ENCODE data around the gene FOXR2. TPM values are rescaled to one million over a fixed set of nuclear protein-coding genes. Genes with fewer than 3 reads are reported as not detected.

Gene FOXR2
- total and polyA plus RNA-seq, 2 of the 4 experiments (the other 2 are of a cell fraction) = not detected

GRCh38 chrX:55593296-55593695 lies 29.9 kb upstream of the FOXR2 start:
- Histone ChIP-seq H4K5ac (ENCODE audit: low read depth, low read length) (no peak overlapping the region), H4K8ac (ENCODE audit: low read depth in 2 of 2, low read length in 2 of 2) (no peak overlapping the region), H3K4me3 (ENCODE audit: insufficient read depth, low read depth, low read length) (no peak overlapping the region), H3K14ac (replicated peaks; ENCODE audit: low read depth, low read length) (no peak overlapping the region), H3K9ac (ENCODE audit: low read depth, low read length) (no peak overlapping the region), H3K27me3 (ENCODE audit: control insufficient read depth, insufficient read depth, low read length) (no peaks in the 10 kb centered on the region), H3K56ac (ENCODE audit: extremely low read depth, insufficient read depth, low read length) (no peak overlapping the region), H3K18ac (ENCODE audit: low read depth, low read length) (no peak overlapping the region), H2BK120ac (ENCODE audit: low read depth, low read length) (no peak overlapping the region), H2BK20ac (ENCODE audit: low read depth, low read length) (no peak overlapping the region), H2AK9ac (replicated peaks; ENCODE audit: low read depth, low read length, poor library complexity) (no peak overlapping the region), H2AK5ac (ENCODE audit: low read depth, low read length) (no peak overlapping the region), H3K4me1 (ENCODE audit: control insufficient read depth, insufficient read depth, low read length) (no peaks in the 10 kb centered on the region), H3K27ac (ENCODE audit: insufficient read depth, low read length) (no peak overlapping the region), H3K4ac (ENCODE audit: low read depth, low read length) (no peak overlapping the region), H2BK15ac (ENCODE audit: low read depth, low read length) (no peak overlapping the region), H3K23ac (ENCODE audit: low read depth, low read length) (no peak overlapping the region), H3K9me3 (ENCODE audit: control insufficient read depth, insufficient read depth, low read length) (no peaks in the 10 kb centered on the region), H3K36me3 (ENCODE audit: control insufficient read depth, insufficient read depth, low read length) (no peaks in the 10 kb centered on the region), H4K91ac (ENCODE audit: insufficient read depth, low read depth, low read length) (no peak overlapping the region), H4K20me1 (ENCODE audit: insufficient read depth, low read length) (no peaks in the 10 kb centered on the region), H2BK5ac (ENCODE audit: low read depth, low read length, poor library complexity, severe bottlenecking) (no peak overlapping the region), H3K4me2 (ENCODE audit: low read depth, low read length) (no peak overlapping the region), H3K9me1 (ENCODE audit: insufficient read depth, low read length) (no peaks in the 10 kb centered on the region), H3K79me1 (ENCODE audit: low read depth in 1 of 2, low read length in 2 of 2) (no peaks in the 10 kb centered on the region), H2AFZ (replicated peaks; ENCODE audit: low read length, poor library complexity) (no peak overlapping the region)
- DNase-seq = no peak
- intact Hi-C loops (cut with micrococcal nuclease) (no loop called here), dilution Hi-C loops (cut with HindIII; ENCODE audit: low sequenced_read_pairs, unreplicated experiment) (no loop called here), in situ Hi-C loops (cut with MboI; ENCODE audit: low sequenced_read_pairs) (no loop called here)
- BruUV-seq (replicated peaks) = no TSS peak
- 55% methylated on average over 2 of the region's 5 CpGs; no CpG with 5 or more reads in 1 of the 2 experiments for WGBS, 2 experiments (ENCODE audit: extremely low coverage in 2 of 2, insufficient read length in 1 of 2)
- TF ChIP-seq CTCF (conservative IDR thresholded peaks at IDR 0.05; ENCODE audit: low read depth, low read length) = no peak
- no peak for TF ChIP-seq FOS (IDR thresholded peaks at IDR 0.05; ENCODE audit: low read depth, low read length)
- no peak for TF ChIP-seq RCOR1 (IDR thresholded peaks at IDR 0.05; ENCODE audit: insufficient replicate concordance, low read length)
- TF ChIP-seq NFE2L2 (IDR thresholded peaks at IDR 0.05; ENCODE audit: low read depth, low read length) = no peak
- TF ChIP-seq RAD21 (IDR thresholded peaks at IDR 0.05; ENCODE audit: low read length) = no peak
- TF ChIP-seq MAFK (IDR thresholded peaks at IDR 0.05; ENCODE audit: low read depth, low read length) = no peak
- no peak for TF ChIP-seq RFX5 (IDR thresholded peaks at IDR 0.05; ENCODE audit: low read depth, low read length)
- no peak for TF ChIP-seq SMC3 (IDR thresholded peaks at IDR 0.05; ENCODE audit: low read depth, low read length)
- TF ChIP-seq CHD1 (IDR thresholded peaks at IDR 0.05; ENCODE audit: low read depth, low read length) = no peak
- TF ChIP-seq CEBPB (IDR thresholded peaks at IDR 0.05; ENCODE audit: low read depth, low read length) = no peak
- TF ChIP-seq, protein P1, sequence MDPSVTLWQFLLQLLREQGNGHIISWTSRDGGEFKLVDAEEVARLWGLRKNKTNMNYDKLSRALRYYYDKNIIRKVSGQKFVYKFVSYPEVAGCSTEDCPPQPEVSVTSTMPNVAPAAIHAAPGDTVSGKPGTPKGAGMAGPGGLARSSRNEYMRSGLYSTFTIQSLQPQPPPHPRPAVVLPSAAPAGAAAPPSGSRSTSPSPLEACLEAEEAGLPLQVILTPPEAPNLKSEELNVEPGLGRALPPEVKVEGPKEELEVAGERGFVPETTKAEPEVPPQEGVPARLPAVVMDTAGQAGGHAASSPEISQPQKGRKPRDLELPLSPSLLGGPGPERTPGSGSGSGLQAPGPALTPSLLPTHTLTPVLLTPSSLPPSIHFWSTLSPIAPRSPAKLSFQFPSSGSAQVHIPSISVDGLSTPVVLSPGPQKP (IDR thresholded peaks at IDR 0.05; ENCODE audit: borderline replicate concordance, low read depth, low read length) = no peak
- TF ChIP-seq, protein P2, sequence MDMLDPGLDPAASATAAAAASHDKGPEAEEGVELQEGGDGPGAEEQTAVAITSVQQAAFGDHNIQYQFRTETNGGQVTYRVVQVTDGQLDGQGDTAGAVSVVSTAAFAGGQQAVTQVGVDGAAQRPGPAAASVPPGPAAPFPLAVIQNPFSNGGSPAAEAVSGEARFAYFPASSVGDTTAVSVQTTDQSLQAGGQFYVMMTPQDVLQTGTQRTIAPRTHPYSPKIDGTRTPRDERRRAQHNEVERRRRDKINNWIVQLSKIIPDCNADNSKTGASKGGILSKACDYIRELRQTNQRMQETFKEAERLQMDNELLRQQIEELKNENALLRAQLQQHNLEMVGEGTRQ (IDR thresholded peaks at IDR 0.05; ENCODE audit: low read depth, low read length) = no peak
- no peak for TF ChIP-seq POLR2A (IDR thresholded peaks at IDR 0.05; ENCODE audit: low read depth, low read length)
- TF ChIP-seq BHLHE40 (IDR thresholded peaks at IDR 0.05; ENCODE audit: low read depth, low read length) = no peak
- TF ChIP-seq MXI1 (IDR thresholded peaks at IDR 0.05; ENCODE audit: borderline replicate concordance, low read depth, low read length) = no peak
- TF ChIP-seq MAZ (IDR thresholded peaks at IDR 0.05; ENCODE audit: borderline replicate concordance, low read depth, low read length) = no peak
- ChIA-PET CTCF (no interaction called here), POLR2A (ENCODE audit: unreplicated experiment) (no interaction called here)
- ATAC-seq (ENCODE audit: low read depth) = no peak

Data from IMR-90 (cell line).